Neuronal stem cell (in vitro differentiated cells): Measurements from ENCODE around the gene VSTM2L.

Experiments used
- DNase-seq: peaks from one replicate; pipeline ENCODE4 v3.0.0-alpha.2; 2013; ENCODE audit warnings: low spot score
- H2AFZ ChIP-seq: one replicate; pipeline ENCODE4 v1.6.1; 2013; ENCODE audit warnings: mild to moderate bottlenecking, low read length, inconsistent platforms
- H2AK5ac ChIP-seq: 2 replicates; pipeline ENCODE4 v1.6.1; 2013; ENCODE audit warnings: low read depth, mild to moderate bottlenecking, inconsistent platforms, low read length, moderate library complexity, mixed read lengths
- H2BK120ac ChIP-seq: 2 replicates; pipeline ENCODE4 v1.6.1; 2013; ENCODE audit warnings: low read depth, mild to moderate bottlenecking, inconsistent platforms, low read length, moderate library complexity, mixed read lengths
- H2BK12ac ChIP-seq: one replicate; pipeline ENCODE4 v1.6.1; 2013; ENCODE audit warnings: low read length, inconsistent platforms
- H2BK15ac ChIP-seq: 2 replicates; pipeline ENCODE4 v1.6.1; 2013; ENCODE audit warnings: mild to moderate bottlenecking, low read length, inconsistent platforms, mixed read lengths
- H2BK5ac ChIP-seq: one replicate; pipeline ENCODE4 v1.6.1; 2013; ENCODE audit warnings: inconsistent platforms, mild to moderate bottlenecking, low read length, moderate library complexity
- H3K14ac ChIP-seq: one replicate; pipeline ENCODE4 v1.6.1; 2013; ENCODE audit warnings: low read length, inconsistent platforms
- H3K18ac ChIP-seq: 2 replicates; pipeline ENCODE4 v1.6.1; 2013; ENCODE audit warnings: low read length, inconsistent platforms
- H3K23ac ChIP-seq: 2 replicates; pipeline ENCODE4 v1.6.1; 2013; ENCODE audit warnings: low read depth, mild to moderate bottlenecking, mixed read lengths, low read length, inconsistent platforms; ENCODE audit not compliant: poor library complexity
- H3K27ac ChIP-seq: replicated peaks from 3 replicates; pipeline ENCODE4 v1.5.1; 2013; ENCODE audit warnings: low read length, inconsistent platforms
- H3K27me3 ChIP-seq, 3 experiments: 2 replicates each; pipeline ENCODE4 v1.6.1; 2013; ENCODE audit warnings: low read length in 3 of 3, mild to moderate bottlenecking in 2 of 3, inconsistent platforms in 1 of 3, low read depth in 1 of 3, mixed read lengths in 1 of 3, moderate library complexity in 1 of 3; ENCODE audit not compliant: control insufficient read depth in 3 of 3, insufficient read depth in 3 of 3
- H3K36me3 ChIP-seq, 2 donors: replicated peaks in 1 of 2; 2 replicates each; pipeline ENCODE4 v1.6.1; 2013; ENCODE audit warnings: low read length in 2 of 2; ENCODE audit not compliant: control insufficient read depth in 2 of 2, insufficient read depth in 2 of 2
- H3K4ac ChIP-seq: 2 replicates; pipeline ENCODE4 v1.6.1; 2013; ENCODE audit warnings: inconsistent platforms, mild to moderate bottlenecking, low read length, moderate library complexity
- H3K4me1 ChIP-seq, 2 donors: 1 replicate in 1 of 2; 2 replicates in 1 of 2; pipeline ENCODE4 v1.6.1; 2013; ENCODE audit warnings: low read length in 2 of 2, low read depth in 1 of 2; ENCODE audit not compliant: control insufficient read depth in 2 of 2, insufficient read depth in 1 of 2
- H3K4me2 ChIP-seq: one replicate; pipeline ENCODE4 v1.6.1; 2013; ENCODE audit warnings: mild to moderate bottlenecking, low read length, inconsistent platforms; ENCODE audit not compliant: insufficient read depth, poor library complexity, severe bottlenecking
- H3K4me3 ChIP-seq, 2 donors: 2 replicates each; pipeline ENCODE4 v1.5.1; 2013; ENCODE audit warnings: low read length in 2 of 2, mild to moderate bottlenecking in 2 of 2, inconsistent platforms in 1 of 2, moderate library complexity in 1 of 2
- H3K79me1 ChIP-seq: one replicate; pipeline ENCODE4 v1.6.1; 2013; ENCODE audit warnings: low read depth, mild to moderate bottlenecking, inconsistent platforms, low read length, moderate library complexity
- H3K9ac ChIP-seq: one replicate; pipeline ENCODE4 v1.6.1; 2013; ENCODE audit warnings: mild to moderate bottlenecking, low read depth, low read length, inconsistent platforms; ENCODE audit not compliant: poor library complexity
- H3K9me3 ChIP-seq, 2 donors: replicated peaks in 1 of 2; 2 replicates each; pipeline versions ENCODE3 to v1.6.1; 2013; ENCODE audit warnings: low read length in 2 of 2, mild to moderate bottlenecking in 2 of 2, inconsistent platforms in 1 of 2, low read depth in 1 of 2, mixed read lengths in 1 of 2, moderate library complexity in 1 of 2; ENCODE audit not compliant: control insufficient read depth in 2 of 2, insufficient read depth in 1 of 2
- H4K8ac ChIP-seq: one replicate; pipeline ENCODE4 v1.6.1; 2013; ENCODE audit warnings: low read depth, mild to moderate bottlenecking, inconsistent platforms, low read length, moderate library complexity
- H4K91ac ChIP-seq: one replicate; pipeline ENCODE4 v1.6.1; 2013; ENCODE audit warnings: low read length, low read depth, mild to moderate bottlenecking, inconsistent platforms; ENCODE audit not compliant: poor library complexity
- WGBS, 2 donors: extraction: QIAGEN DNeasy Blood & Tissue Kit; methylation state at CpG; one replicate each; pipeline ENCODE4 v1.1.7; 2013; ENCODE audit warnings: missing lambda C conversion rate in 2 of 2, mixed read lengths in 1 of 2; ENCODE audit not compliant: insufficient read length in 2 of 2, insufficient replicate concordance in 1 of 2; ENCODE audit errors: extremely low coverage in 2 of 2; 5-methylcytosine and 5-hydroxymethylcytosine counted together

VSTM2L gene

DNA sequence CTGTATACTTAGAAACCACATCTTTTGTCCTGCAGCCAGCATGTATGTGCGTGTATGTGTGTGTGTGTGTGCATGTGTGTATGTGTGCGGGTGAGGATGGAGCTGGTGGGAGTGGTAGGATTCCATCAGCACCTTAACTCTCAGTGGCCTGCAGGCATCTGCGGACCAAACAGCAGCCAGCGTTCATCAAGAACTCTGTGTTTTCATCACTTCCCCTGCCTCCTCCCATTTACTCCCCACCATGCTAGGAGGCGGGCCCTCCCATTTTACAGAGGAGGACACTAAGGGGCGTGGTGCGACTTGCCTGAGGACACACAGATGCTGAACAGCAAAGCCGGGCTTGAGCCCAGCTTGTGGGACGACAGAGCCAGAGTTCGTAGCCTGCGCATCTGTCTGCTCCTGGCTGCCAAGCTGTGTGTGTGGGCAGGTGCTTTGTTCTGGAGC, 8.9 kb downstream of the VSTM2L start:
- Histone ChIP-seq H2AFZ (peak overlapping the region; percentile 81), H2AK5ac (peak overlapping the region; percentile 93), H2BK12ac (peak overlapping the region; percentile 82), H3K4ac (no peak overlapping the region), H3K4me2 (peak overlapping the region; percentile 13), H3K9ac (peak overlapping the region; percentile 18), H3K4me1 (peaks cover 53 to 69% of the 10 kb centered on the region in 2 donors), H3K4me3 (peak overlapping the region in 1 of 2 donors; percentile 2), H3K9me3 (peaks cover 0 to 3% of the 10 kb centered on the region in 2 donors), H3K18ac (peak overlapping the region; percentile 89), H3K79me1 (no peaks in the 10 kb centered on the region), H2BK120ac (no peak overlapping the region), H3K27me3 (peaks cover 0 to 3% (median 0%) of the 10 kb centered on the region in 3 experiments), H3K27ac (peak overlapping the region; percentile 19), H4K91ac (peak overlapping the region; percentile 38), H2BK15ac (peak overlapping the region; percentile 2), H3K23ac (no peak overlapping the region), H3K36me3 (peaks cover 0 to 2% of the 10 kb centered on the region in 2 donors), H2BK5ac (no peak overlapping the region), H3K14ac (no peak overlapping the region), H4K8ac (no peak overlapping the region)
- DNase-seq: no peak
- WGBS, 2 donors: no CpG with 5 or more reads among the region's 11 CpGs

DNA sequence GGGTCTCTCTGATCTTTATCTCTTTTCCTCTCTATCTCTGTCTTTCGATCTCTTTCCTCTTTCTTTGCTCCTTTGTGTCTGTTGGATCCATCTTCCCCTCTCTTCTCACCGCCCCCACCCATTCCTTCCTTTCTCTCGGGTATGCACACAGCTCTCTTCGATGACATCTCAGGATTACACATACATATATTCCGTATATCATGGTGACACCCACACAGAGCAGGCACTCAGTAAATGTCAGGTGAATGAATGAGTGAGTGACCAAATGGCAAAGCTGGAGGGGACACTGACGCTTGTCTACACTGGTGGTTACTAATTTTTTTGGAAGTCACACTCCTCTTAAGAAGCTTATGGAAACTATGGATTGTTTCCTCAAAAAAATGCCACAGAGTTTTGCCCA, 9.9 kb downstream of the VSTM2L start:
- Histone ChIP-seq H3K4me2 (no peak overlapping the region), H3K27me3 (peaks cover 0 to 3% (median 0%) of the 10 kb centered on the region in 3 experiments), H3K4me1 (peaks cover 52 to 61% of the 10 kb centered on the region in 2 donors), H3K9me3 (peaks cover 0 to 3% of the 10 kb centered on the region in 2 donors), H3K4me3 (no peak overlapping the region), H3K27ac (no peak overlapping the region), H2BK12ac (no peak overlapping the region), H2BK15ac (peak overlapping the region; percentile 2), H4K8ac (no peak overlapping the region), H3K18ac (no peak overlapping the region), H2BK5ac (no peak overlapping the region), H3K36me3 (peaks cover 0 to 2% of the 10 kb centered on the region in 2 donors), H4K91ac (no peak overlapping the region), H2AK5ac (peak overlapping the region; percentile 12), H2BK120ac (no peak overlapping the region), H3K14ac (no peak overlapping the region), H2AFZ (peak overlapping the region; percentile 9), H3K79me1 (no peaks in the 10 kb centered on the region), H3K9ac (no peak overlapping the region), H3K23ac (no peak overlapping the region), H3K4ac (no peak overlapping the region)
- no peak for DNase-seq
- no CpG with 5 or more reads among the region's 6 CpGs for WGBS, 2 donors

DNA sequence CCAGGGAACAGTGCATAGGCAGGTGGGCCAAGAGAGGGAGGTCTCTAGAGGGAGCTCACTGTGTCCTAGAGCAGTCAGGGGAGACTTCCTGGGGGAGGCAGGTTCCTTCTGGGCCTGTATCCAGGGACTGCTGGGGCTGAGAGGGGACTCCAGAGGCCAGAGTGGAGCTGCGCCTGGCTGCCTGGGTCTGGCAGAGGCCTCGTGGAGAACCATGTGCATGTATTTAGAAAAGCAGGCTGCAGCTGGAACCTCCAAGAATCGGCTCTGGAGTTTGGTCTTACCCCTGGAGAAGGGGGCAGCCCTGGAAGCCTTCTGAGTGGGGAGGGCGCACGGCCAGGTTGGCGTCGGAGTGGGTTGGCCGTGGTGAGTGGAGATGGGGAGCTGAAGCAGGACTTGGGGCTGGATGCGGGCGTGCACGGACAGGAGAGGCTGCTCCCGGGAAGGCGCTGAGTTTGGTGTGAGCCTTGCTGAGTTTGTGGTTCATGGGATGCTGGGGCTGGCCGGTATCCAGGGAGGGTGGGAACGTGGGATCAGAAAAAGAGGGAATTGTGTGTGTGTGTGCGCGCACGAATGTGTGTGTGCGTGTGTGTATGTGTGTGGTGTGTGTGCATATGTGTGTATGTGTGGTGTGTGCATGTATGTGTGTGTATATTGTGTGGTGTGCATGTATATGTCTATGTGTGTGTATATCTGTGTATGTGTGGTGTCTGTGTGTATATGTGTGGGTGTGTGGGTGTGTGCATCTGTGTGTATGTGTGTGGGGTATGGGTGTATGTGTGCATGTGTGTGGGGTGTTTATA, 10.8 kb downstream of the VSTM2L start:
- no CpG with 5 or more reads among the region's 19 CpGs for WGBS, 2 donors
- H2BK120ac ChIP-seq: peak overlapping the region; percentile 4
- H3K9me3 ChIP-seq: peaks cover 0 to 3% of the 10 kb centered on the region in 2 donors
- no peak overlapping the region for H3K4ac ChIP-seq
- peak overlapping the region in 1 of 2 donors; percentile 26 for H3K4me3 ChIP-seq
- H2BK5ac ChIP-seq: peak overlapping the region; percentile 83
- peaks cover 0 to 3% (median 0%) of the 10 kb centered on the region in 3 experiments for H3K27me3 ChIP-seq
- peak overlapping the region; percentile 86 for H2AK5ac ChIP-seq
- peak overlapping the region; percentile 38 for H3K23ac ChIP-seq
- no peak overlapping the region for H4K8ac ChIP-seq
- H3K14ac ChIP-seq: peak overlapping the region; percentile 48
- no peak overlapping the region for H3K4me2 ChIP-seq
- peaks cover 0 to 2% of the 10 kb centered on the region in 2 donors for H3K36me3 ChIP-seq
- H4K91ac ChIP-seq: peak overlapping the region; percentile 82
- H3K9ac ChIP-seq: peak overlapping the region; percentile 32
- peak overlapping the region; percentile 58 for H2AFZ ChIP-seq
- peak overlapping the region; percentile 76 for H2BK12ac ChIP-seq
- peak overlapping the region; percentile 61 for H2BK15ac ChIP-seq
- H3K27ac ChIP-seq: peak overlapping the region; percentile 13
- peak overlapping the region; percentile 96 for H3K18ac ChIP-seq
- no peaks in the 10 kb centered on the region for H3K79me1 ChIP-seq
- no peak for DNase-seq
- H3K4me1 ChIP-seq: peaks cover 50 to 55% of the 10 kb centered on the region in 2 donors

DNA sequence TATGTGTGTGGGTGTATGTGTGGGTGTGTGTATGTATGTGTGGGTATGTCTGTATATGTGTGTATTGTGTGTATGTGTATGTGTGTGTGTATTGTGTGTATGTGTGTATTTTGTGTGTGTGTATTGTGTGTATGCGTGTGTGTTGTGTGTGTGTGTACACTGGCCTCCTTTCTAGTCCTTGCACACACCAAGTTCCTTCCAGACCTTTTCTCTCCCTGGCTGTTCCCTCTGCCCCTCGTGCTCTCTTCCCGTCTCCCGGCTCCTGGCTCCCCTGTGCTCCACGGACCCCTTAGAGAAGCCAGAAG, 11.4 kb downstream of the VSTM2L start:
- Histone ChIP-seq H3K4me3 (peak overlapping the region; percentile 26 to 48), H2BK120ac (peak overlapping the region; percentile 10)
- 60% methylated on average over 1 of the region's 5 CpGs; no CpG with 5 or more reads in 1 of the 2 donors for WGBS, 2 donors

More for the DNA sequence above, 11.4 kb downstream of the VSTM2L start:
- peak overlapping the region; percentile 68 for H3K4me2 ChIP-seq
- peak overlapping the region; percentile 83 for H2BK5ac ChIP-seq
- H3K18ac ChIP-seq: peak overlapping the region; percentile 93
- peak overlapping the region; percentile 77 for H3K4ac ChIP-seq
- H3K27me3 ChIP-seq: peaks cover 0 to 3% (median 0%) of the 10 kb centered on the region in 3 experiments
- peak overlapping the region; percentile 32 for H3K9ac ChIP-seq
- peak overlapping the region; percentile 91 for H2AFZ ChIP-seq
- peaks cover 0 to 3% of the 10 kb centered on the region in 2 donors for H3K9me3 ChIP-seq
- peak overlapping the region; percentile 36 for H2AK5ac ChIP-seq
- peaks cover 49 to 50% of the 10 kb centered on the region in 2 donors for H3K4me1 ChIP-seq
- H3K27ac ChIP-seq: peak overlapping the region; percentile 95
- peak overlapping the region; percentile 76 for H2BK12ac ChIP-seq
- no peak for DNase-seq
- H2BK15ac ChIP-seq: peak overlapping the region; percentile 52
- peak overlapping the region; percentile 48 for H3K14ac ChIP-seq
- peak overlapping the region; percentile 38 for H3K23ac ChIP-seq
- H4K91ac ChIP-seq: peak overlapping the region; percentile 82
- no peaks in the 10 kb centered on the region for H3K79me1 ChIP-seq
- no peak overlapping the region for H4K8ac ChIP-seq
- H3K36me3 ChIP-seq: peaks cover 0 to 2% of the 10 kb centered on the region in 2 donors
